H1 (cell line): ENCODE data around the gene CACNB4.

Source experiments
- CBX5 ChIP-seq: fragments of 300-800, 300-1000 bp; sonication (generic); IDR thresholded peaks from 2 replicates; pipeline ENCODE4 v1.7.1; 2016; ENCODE audit warnings: antibody characterized with exemption, low read length, low read depth
- CTCF ChIP-seq, 3 experiments: IDR thresholded peaks; 1 replicate in 2 of 3; 2 replicates in 1 of 3; pipeline versions ENCODE4 v1.5.1 to v1.6.1; 2011; ENCODE audit warnings: low read length in 3 of 3, mild to moderate bottlenecking in 3 of 3, inconsistent platforms in 2 of 3, low read depth in 1 of 3, moderate library complexity in 1 of 3; ENCODE audit not compliant: insufficient read depth in 1 of 3; ENCODE audit errors: control extremely low read depth in 1 of 3
- MAX ChIP-seq: IDR thresholded peaks from 2 replicates; pipeline ENCODE4 v1.6.1; 2012; ENCODE audit warnings: inconsistent platforms

GRCh38 chr2:151945602-151946001 is 153.2 kb downstream of the CACNB4 start:
- TF ChIP-seq CBX5 (no peak), CTCF (IDR thresholded peaks at IDR 0.05; ENCODE audit: control extremely low read depth in 1 of 3, insufficient read depth in 1 of 3, low read depth in 1 of 3, low read length in 3 of 3) (no peak), MAX (no peak)
